ENCODE data around the gene SYNE1. TPM values are rescaled to one million over a fixed set of nuclear protein-coding genes. Genes with fewer than 3 reads are reported as not detected.
A peak's percentile ranks its signal among the peaks of the same experiment; 100 is the strongest.

The SYNE1 gene
- total and polyA plus RNA-seq, 8 donors, result 79.1 to 201 (median 104) TPM

- Histone ChIP-seq H3K4me1 (no peaks in the 10 kb centered on the region), H3K36me3 (peaks cover 0 to 49% of the 10 kb centered on the region in 2 donors), H3K4me3 (no peak overlapping the region), H3K9me3 (no peaks in the 10 kb centered on the region), H3K27me3 (no peaks in the 10 kb centered on the region), H3K27ac (no peak overlapping the region)
- TF ChIP-seq, protein P1, sequence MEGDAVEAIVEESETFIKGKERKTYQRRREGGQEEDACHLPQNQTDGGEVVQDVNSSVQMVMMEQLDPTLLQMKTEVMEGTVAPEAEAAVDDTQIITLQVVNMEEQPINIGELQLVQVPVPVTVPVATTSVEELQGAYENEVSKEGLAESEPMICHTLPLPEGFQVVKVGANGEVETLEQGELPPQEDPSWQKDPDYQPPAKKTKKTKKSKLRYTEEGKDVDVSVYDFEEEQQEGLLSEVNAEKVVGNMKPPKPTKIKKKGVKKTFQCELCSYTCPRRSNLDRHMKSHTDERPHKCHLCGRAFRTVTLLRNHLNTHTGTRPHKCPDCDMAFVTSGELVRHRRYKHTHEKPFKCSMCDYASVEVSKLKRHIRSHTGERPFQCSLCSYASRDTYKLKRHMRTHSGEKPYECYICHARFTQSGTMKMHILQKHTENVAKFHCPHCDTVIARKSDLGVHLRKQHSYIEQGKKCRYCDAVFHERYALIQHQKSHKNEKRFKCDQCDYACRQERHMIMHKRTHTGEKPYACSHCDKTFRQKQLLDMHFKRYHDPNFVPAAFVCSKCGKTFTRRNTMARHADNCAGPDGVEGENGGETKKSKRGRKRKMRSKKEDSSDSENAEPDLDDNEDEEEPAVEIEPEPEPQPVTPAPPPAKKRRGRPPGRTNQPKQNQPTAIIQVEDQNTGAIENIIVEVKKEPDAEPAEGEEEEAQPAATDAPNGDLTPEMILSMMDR (IDR thresholded peaks at IDR 0.05), result no peak
- intact Hi-C loops (cut with DNase I), result no loop called here
- DNase-seq (peak in 1 of 4 donors; percentile 51), ATAC-seq (no peak)
These were observed 195.3 kb downstream of the SYNE1 start for GRCh38 chr6:152441902-152442301.

- TF ChIP-seq, protein P1 (IDR thresholded peaks at IDR 0.05), result no peak
- no peaks in the 10 kb centered on the region for H3K4me1 ChIP-seq
- H3K27ac ChIP-seq, result no peak overlapping the region
- ATAC-seq, result no peak
- H3K9me3 ChIP-seq, result no peaks in the 10 kb centered on the region
- intact Hi-C loops (cut with DNase I), result no loop called here
- no peak for DNase-seq
- no peak overlapping the region for H3K4me3 ChIP-seq
- peaks cover 0 to 22% of the 10 kb centered on the region in 2 donors for H3K36me3 ChIP-seq
- H3K27me3 ChIP-seq, result no peaks in the 10 kb centered on the region
These were observed 201.3 kb downstream of the SYNE1 start for GRCh38 chr6:152435816-152436215.

DNA sequence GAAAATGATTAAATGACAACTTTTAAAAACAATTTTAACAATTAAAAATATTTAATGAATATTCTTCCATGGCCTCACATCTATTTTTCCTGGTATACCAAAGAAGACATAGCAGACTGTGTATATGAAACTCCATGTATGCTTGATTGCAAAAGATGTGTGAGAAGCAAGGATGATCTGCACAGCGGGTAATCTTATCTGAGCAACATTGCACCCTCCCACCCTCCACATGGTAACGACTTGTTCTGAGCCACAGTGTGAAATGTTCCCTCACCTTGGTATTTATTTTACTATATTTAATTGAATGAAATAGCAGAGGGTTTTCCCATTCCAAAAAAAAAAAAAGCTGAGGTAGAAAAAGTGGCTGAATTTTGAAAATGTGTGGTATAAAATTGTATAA lies 204.4 kb downstream of the SYNE1 start:
- Histone ChIP-seq H3K4me3 (no peak overlapping the region), H3K36me3 (peaks cover 0 to 24% of the 10 kb centered on the region in 2 donors), H3K9me3 (no peaks in the 10 kb centered on the region), H3K27ac (no peak overlapping the region), H3K4me1 (no peaks in the 10 kb centered on the region), H3K27me3 (no peaks in the 10 kb centered on the region)
- no peak for DNase-seq
- no peak for ATAC-seq
- TF ChIP-seq, protein P1 (IDR thresholded peaks at IDR 0.05), result no peak
- intact Hi-C loops (cut with DNase I), result no loop called here

DNA sequence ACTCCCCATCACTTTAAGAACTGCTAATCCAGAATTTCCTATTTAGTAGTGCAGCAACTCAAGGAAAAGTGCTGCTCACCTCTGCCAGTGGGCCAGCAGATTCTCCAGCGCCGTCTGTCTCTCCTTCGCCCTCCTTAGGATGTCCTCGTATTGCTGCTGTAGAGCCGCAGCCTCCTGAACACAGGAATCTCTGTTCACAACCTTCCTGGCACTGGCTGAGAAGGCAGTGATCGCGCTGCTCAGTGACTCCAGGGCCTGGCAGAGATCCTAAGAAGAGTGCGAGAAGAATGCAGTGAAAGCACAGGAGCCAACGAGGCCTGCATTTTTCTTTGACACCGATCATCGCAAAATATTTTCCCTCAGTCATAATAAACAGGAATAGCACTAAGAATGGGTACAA lies 209.0 kb downstream of the SYNE1 start:
- H3K4me3 ChIP-seq, result no peak overlapping the region
- TF ChIP-seq, protein P1 (IDR thresholded peaks at IDR 0.05), result no peak
- intact Hi-C loops (cut with DNase I), result no loop called here
- no peaks in the 10 kb centered on the region for H3K4me1 ChIP-seq
- H3K27me3 ChIP-seq, result no peaks in the 10 kb centered on the region
- H3K27ac ChIP-seq, result no peak overlapping the region
- peaks cover 0 to 37% of the 10 kb centered on the region in 2 donors for H3K36me3 ChIP-seq
- no peaks in the 10 kb centered on the region for H3K9me3 ChIP-seq
- no peak for DNase-seq
- ATAC-seq, result no peak

DNA sequence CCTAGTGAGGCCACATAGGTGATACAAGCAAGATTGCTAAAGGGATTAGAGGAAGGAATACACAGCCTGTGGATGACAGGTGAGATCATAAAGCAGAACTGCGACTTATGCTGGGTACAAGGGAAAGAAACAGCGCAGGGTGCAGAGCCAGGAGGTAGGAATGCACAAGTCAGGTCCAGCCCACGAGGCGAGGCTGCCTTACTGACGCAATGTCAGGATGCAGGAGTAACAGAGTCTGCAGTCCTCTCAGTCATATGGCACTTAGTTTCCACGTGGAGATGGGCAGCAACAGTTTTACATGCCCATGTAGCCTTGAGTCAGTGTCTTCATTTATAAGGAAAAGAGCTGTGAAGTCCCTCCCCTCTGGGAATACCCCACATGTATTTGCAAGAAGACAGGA lies 210.9 kb downstream of the SYNE1 start:
- H3K4me1 ChIP-seq, result no peaks in the 10 kb centered on the region
- H3K36me3 ChIP-seq, result peaks cover 0 to 37% of the 10 kb centered on the region in 2 donors
- TF ChIP-seq, protein P1 (IDR thresholded peaks at IDR 0.05), result no peak
- H3K27me3 ChIP-seq, result no peaks in the 10 kb centered on the region
- peak overlapping the region in 1 of 2 donors; percentile 5 for H3K27ac ChIP-seq
- intact Hi-C loops (cut with DNase I), result no loop called here
- no peak overlapping the region for H3K4me3 ChIP-seq
- DNase-seq (peak in 1 of 4 donors; percentile 71), ATAC-seq (peak; percentile 71)
- no peaks in the 10 kb centered on the region for H3K9me3 ChIP-seq

Measured in left lung (tissue), 10 donors.